Measurements from ENCODE around the gene CHAC2. TPM values are rescaled to one million over a fixed set of nuclear protein-coding genes. Genes with fewer than 3 reads are reported as not detected.

The CHAC2 gene
- total and polyA plus RNA-seq, 9 of the 15 experiments (the other 6 are each of a cell fraction or from before 2014, with no cell fraction given) = 9.8 to 35.6 (median 18.2) TPM

DNA sequence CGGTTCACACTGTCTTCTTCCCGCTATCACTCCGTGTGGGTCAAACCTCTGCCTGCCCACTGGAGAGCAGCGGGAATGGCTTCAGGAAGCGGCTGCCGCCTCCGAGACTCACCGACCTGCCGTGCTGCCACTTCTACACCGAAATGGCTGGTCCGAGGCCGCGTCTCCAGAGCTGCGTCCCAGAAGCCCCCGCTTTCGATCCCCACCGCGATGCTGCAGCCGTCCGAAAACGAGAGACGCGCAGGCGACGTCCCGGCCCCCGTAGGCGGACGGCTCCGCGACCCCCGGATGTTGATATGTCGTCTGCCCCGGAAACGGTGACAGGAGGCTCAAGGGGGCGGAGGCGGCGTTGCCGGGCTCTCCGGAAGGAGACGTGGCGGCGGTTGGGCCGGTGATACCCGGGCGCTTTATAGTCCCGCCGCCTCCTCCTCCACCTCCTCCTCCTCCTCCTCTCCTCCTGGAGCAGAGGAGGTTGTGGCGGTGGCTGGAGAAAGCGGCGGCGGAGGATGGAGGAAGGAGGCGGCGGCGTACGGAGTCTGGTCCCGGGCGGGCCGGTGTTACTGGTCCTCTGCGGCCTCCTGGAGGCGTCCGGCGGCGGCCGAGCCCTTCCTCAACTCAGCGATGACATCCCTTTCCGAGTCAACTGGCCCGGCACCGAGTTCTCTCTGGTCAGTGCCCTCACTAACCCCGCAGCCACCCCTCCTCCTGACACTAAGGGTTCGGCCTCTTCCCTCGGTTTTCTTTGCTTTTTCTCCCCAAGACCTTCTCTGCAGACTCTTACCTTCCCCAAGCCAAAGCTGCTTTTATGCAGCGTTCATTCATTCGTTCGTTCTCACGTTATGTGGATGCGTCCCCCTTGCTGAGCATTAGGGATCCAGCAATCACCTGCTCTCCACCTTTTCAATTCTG is 19.4 kb downstream of the CHAC2 start, which contains the start of the genes ASB3 and ERLEC1 (continued):
- TF ChIP-seq POU5F1 (IDR thresholded peaks at IDR 0.05; ENCODE audit: borderline replicate concordance, low read depth, low read length, partially characterized antibody) = peak; percentile 89
- no peak for TF ChIP-seq ZNF165 (CRISPR knock-in tag; IDR thresholded peaks at IDR 0.05; ENCODE audit: borderline replicate concordance)
- TF ChIP-seq MAFG (tag; conservative IDR thresholded peaks at IDR 0.05) = no peak
- TF ChIP-seq SMARCC2 (IDR thresholded peaks at IDR 0.05; ENCODE audit: low read depth) = no peak
- TF ChIP-seq SIX5 (IDR thresholded peaks at IDR 0.05; ENCODE audit: borderline replicate concordance in 1 of 2, insufficient read depth in 1 of 2, low read depth in 1 of 2, low read length in 2 of 2) = peak; percentile 27 to 29; a peak in 1 of 4 replicates
- TF ChIP-seq, protein P1, sequence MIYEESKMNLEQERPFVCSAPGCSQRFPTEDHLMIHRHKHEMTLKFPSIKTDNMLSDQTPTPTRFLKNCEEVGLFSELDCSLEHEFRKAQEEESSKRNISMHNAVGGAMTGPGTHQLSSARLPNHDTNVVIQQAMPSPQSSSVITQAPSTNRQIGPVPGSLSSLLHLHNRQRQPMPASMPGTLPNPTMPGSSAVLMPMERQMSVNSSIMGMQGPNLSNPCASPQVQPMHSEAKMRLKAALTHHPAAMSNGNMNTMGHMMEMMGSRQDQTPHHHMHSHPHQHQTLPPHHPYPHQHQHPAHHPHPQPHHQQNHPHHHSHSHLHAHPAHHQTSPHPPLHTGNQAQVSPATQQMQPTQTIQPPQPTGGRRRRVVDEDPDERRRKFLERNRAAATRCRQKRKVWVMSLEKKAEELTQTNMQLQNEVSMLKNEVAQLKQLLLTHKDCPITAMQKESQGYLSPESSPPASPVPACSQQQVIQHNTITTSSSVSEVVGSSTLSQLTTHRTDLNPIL (CRISPR knock-in tag; IDR thresholded peaks at IDR 0.05) = no peak
- 0 out of 2 replicates have a peak, but pooled peaks have one; percentile 54 for TF ChIP-seq CAMTA2 (CRISPR knock-in tag; conservative IDR thresholded peaks at IDR 0.05)
- no peak for TF ChIP-seq SMARCE1 (IDR thresholded peaks at IDR 0.05)
- TF ChIP-seq, protein P2, sequence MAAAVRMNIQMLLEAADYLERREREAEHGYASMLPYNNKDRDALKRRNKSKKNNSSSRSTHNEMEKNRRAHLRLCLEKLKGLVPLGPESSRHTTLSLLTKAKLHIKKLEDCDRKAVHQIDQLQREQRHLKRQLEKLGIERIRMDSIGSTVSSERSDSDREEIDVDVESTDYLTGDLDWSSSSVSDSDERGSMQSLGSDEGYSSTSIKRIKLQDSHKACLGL (CRISPR knock-in tag; IDR thresholded peaks at IDR 0.05; ENCODE audit: borderline replicate concordance, poor library complexity, severe bottlenecking) = no peak
- no peak for TF ChIP-seq KDM1A (IDR thresholded peaks at IDR 0.05)
- 0 out of 2 replicates have a peak, but pooled peaks have one; percentile 9 for TF ChIP-seq SMARCA4 (IDR thresholded peaks at IDR 0.05)
- TF ChIP-seq STAG1 (CRISPR knock-in tag; IDR thresholded peaks at IDR 0.05; ENCODE audit: borderline replicate concordance) = no peak
- TF ChIP-seq ILF3 (IDR thresholded peaks at IDR 0.05; ENCODE audit: borderline replicate concordance) = no peak
- TF ChIP-seq, protein P3, sequence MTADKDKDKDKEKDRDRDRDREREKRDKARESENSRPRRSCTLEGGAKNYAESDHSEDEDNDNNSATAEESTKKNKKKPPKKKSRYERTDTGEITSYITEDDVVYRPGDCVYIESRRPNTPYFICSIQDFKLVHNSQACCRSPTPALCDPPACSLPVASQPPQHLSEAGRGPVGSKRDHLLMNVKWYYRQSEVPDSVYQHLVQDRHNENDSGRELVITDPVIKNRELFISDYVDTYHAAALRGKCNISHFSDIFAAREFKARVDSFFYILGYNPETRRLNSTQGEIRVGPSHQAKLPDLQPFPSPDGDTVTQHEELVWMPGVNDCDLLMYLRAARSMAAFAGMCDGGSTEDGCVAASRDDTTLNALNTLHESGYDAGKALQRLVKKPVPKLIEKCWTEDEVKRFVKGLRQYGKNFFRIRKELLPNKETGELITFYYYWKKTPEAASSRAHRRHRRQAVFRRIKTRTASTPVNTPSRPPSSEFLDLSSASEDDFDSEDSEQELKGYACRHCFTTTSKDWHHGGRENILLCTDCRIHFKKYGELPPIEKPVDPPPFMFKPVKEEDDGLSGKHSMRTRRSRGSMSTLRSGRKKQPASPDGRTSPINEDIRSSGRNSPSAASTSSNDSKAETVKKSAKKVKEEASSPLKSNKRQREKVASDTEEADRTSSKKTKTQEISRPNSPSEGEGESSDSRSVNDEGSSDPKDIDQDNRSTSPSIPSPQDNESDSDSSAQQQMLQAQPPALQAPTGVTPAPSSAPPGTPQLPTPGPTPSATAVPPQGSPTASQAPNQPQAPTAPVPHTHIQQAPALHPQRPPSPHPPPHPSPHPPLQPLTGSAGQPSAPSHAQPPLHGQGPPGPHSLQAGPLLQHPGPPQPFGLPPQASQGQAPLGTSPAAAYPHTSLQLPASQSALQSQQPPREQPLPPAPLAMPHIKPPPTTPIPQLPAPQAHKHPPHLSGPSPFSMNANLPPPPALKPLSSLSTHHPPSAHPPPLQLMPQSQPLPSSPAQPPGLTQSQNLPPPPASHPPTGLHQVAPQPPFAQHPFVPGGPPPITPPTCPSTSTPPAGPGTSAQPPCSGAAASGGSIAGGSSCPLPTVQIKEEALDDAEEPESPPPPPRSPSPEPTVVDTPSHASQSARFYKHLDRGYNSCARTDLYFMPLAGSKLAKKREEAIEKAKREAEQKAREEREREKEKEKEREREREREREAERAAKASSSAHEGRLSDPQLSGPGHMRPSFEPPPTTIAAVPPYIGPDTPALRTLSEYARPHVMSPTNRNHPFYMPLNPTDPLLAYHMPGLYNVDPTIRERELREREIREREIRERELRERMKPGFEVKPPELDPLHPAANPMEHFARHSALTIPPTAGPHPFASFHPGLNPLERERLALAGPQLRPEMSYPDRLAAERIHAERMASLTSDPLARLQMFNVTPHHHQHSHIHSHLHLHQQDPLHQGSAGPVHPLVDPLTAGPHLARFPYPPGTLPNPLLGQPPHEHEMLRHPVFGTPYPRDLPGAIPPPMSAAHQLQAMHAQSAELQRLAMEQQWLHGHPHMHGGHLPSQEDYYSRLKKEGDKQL (CRISPR knock-in tag; IDR thresholded peaks at IDR 0.05; ENCODE audit: borderline replicate concordance) = no peak
- TF ChIP-seq GABPB2 (CRISPR knock-in tag; conservative IDR thresholded peaks at IDR 0.05) = no peak
- TF ChIP-seq TEAD2 (tag; IDR thresholded peaks at IDR 0.05) = no peak

All from K562 (cell line).